Chondrocyte (in vitro differentiated cells): Measurements from ENCODE around the gene OGFRL1. TPM values are rescaled to one million over a fixed set of nuclear protein-coding genes. Genes with fewer than 3 reads are reported as not detected.
"Not testable (repeated sequence)": the region's sequence is repeated elsewhere in the genome, so short reads cannot be mapped to it uniquely, and the experiment has no call there.

ENCODE experiments used
- DNase-seq: peaks from one replicate; pipeline ENCODE4 v3.0.0; 2021; ENCODE audit warnings: mixed read lengths, low spot score
- H3K27ac Mint-ChIP-seq: one replicate; pipeline ENCODE4 v1.8.0; 2021; ENCODE audit warnings: mild to moderate bottlenecking, moderate library complexity, mixed read lengths; ENCODE audit not compliant: unreplicated experiment
- H3K27me3 Mint-ChIP-seq: 2 replicates; pipeline ENCODE4 v1.8.0; 2021; ENCODE audit warnings: low read depth, mixed read lengths
- H3K36me3 Mint-ChIP-seq: 2 replicates; pipeline ENCODE4 v1.8.0; 2021; ENCODE audit warnings: low read depth, mixed read lengths
- H3K4me1 Mint-ChIP-seq: 2 replicates; pipeline ENCODE4 v1.8.0; 2021; ENCODE audit warnings: low read depth, mild to moderate bottlenecking, mixed read lengths
- H3K4me3 Mint-ChIP-seq: one replicate; pipeline ENCODE4 v1.8.0; 2021; ENCODE audit warnings: mild to moderate bottlenecking, moderate library complexity, mixed read lengths; ENCODE audit not compliant: unreplicated experiment
- H3K9me3 Mint-ChIP-seq: 2 replicates; pipeline ENCODE4 v1.8.0; 2021; ENCODE audit warnings: low read depth, mixed read lengths
- CTCF ChIP-seq: fragments of 200-600 bp; sonication (generic); IDR thresholded peaks from 2 replicates; pipeline ENCODE4 v1.5.0; 2021; ENCODE audit warnings: antibody characterized with exemption, mild to moderate bottlenecking, moderate library complexity
- total RNA-seq: library from RNA; stranded (reverse); gene quantifications from 3 replicates; pipeline ENCODE4 v1.2.1, GENCODE V29; 2021

The OGFRL1 gene
- total RNA-seq, 1 donor from 2014 or later = 6.5 TPM

- no peak overlapping the region for H3K4me3 Mint-ChIP-seq
- H3K36me3 Mint-ChIP-seq = no peaks in the 10 kb centered on the region
- TF ChIP-seq CTCF = no peak
- H3K27ac Mint-ChIP-seq = no peak overlapping the region
- DNase-seq = no peak
- H3K9me3 Mint-ChIP-seq = no peaks in the 10 kb centered on the region
- H3K4me1 Mint-ChIP-seq = no peaks in the 10 kb centered on the region
- H3K27me3 Mint-ChIP-seq = no peaks in the 10 kb centered on the region
Observed at GRCh38 chr6:71258078-71258866, 30.3 kb upstream of the OGFRL1 start.

- H3K9me3 Mint-ChIP-seq = no peaks in the 10 kb centered on the region
- no peak for DNase-seq
- H3K4me1 Mint-ChIP-seq = no peaks in the 10 kb centered on the region
- no peak for TF ChIP-seq CTCF
- no peaks in the 10 kb centered on the region for H3K27me3 Mint-ChIP-seq
- H3K36me3 Mint-ChIP-seq = no peaks in the 10 kb centered on the region
- H3K4me3 Mint-ChIP-seq = no peak overlapping the region
- no peak overlapping the region for H3K27ac Mint-ChIP-seq
Observed at GRCh38 chr6:71259888-71260604, 28.6 kb upstream of the OGFRL1 start.

- no peak for TF ChIP-seq CTCF
- H3K9me3 Mint-ChIP-seq = no peaks in the 10 kb centered on the region
- H3K27me3 Mint-ChIP-seq = no peaks in the 10 kb centered on the region
- no peaks in the 10 kb centered on the region for H3K4me1 Mint-ChIP-seq
- H3K4me3 Mint-ChIP-seq = no peak overlapping the region
- H3K36me3 Mint-ChIP-seq = no peaks in the 10 kb centered on the region
- DNase-seq = no peak
- H3K27ac Mint-ChIP-seq = no peak overlapping the region
Observed at GRCh38 chr6:71262914-71263313, 25.7 kb upstream of the OGFRL1 start.

GRCh38 chr6:71266392-71266791 lies 22.2 kb upstream of the OGFRL1 start:
- not testable (repeated sequence) for H3K27ac Mint-ChIP-seq, H3K36me3 Mint-ChIP-seq, H3K4me1 Mint-ChIP-seq, H3K27me3 Mint-ChIP-seq, DNase-seq, H3K4me3 Mint-ChIP-seq
- H3K9me3 Mint-ChIP-seq = peaks cover 10% of the 10 kb centered on the region

GRCh38 chr6:71268735-71269437 lies 19.7 kb upstream of the OGFRL1 start:
- no peaks in the 10 kb centered on the region for H3K4me1 Mint-ChIP-seq
- H3K9me3 Mint-ChIP-seq = peaks cover 14% of the 10 kb centered on the region
- no peak for DNase-seq
- H3K27ac Mint-ChIP-seq = no peak overlapping the region
- H3K36me3 Mint-ChIP-seq = no peaks in the 10 kb centered on the region
- no peak overlapping the region for H3K4me3 Mint-ChIP-seq
- H3K27me3 Mint-ChIP-seq = no peaks in the 10 kb centered on the region
- no peak for TF ChIP-seq CTCF
